HG03460 (cell line): ENCODE data around the gene GLDN.
"Not testable (repeated sequence)": the region's sequence is repeated elsewhere in the genome, so short reads cannot be mapped to it uniquely, and the experiment has no call there.

Source experiments
- ATAC-seq: cut with Tn5 transposase; IDR thresholded peaks from one replicate; pipeline ENCODE4 v1.9.1; 2021; ENCODE audit not compliant: unreplicated experiment

GLDN gene

DNA sequence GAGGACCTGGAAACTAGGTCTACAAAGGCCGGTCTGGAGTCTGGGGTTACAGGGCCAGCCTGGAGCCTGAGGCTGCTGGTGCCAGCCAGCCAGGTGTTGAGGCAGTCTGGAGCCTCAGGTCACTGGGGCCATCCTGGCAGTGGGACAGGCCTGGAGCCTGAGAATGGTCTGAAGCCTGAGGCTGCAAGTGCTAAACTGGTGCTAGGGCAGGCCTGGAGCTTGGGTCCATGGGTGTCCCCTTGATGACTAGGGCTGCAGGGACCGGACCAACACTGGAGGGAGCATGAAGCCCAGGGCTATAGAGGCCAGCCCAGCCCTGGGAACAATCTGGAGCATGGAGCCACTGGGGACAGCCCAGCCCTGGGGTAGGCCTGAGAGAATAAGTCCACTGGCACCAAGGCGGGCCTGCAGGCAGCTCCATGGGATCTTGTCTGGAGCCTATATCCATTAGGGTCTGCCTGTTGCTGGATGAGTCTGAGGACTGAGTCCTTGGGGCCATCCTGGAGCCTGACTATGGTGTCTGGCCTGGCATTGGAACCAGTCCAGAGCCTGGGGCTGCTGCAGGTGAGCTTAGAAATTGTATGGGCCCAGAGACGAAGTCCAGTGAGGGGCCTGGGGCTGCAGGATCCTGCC is 101.9 kb downstream of the GLDN start:
- no peak for ATAC-seq

DNA sequence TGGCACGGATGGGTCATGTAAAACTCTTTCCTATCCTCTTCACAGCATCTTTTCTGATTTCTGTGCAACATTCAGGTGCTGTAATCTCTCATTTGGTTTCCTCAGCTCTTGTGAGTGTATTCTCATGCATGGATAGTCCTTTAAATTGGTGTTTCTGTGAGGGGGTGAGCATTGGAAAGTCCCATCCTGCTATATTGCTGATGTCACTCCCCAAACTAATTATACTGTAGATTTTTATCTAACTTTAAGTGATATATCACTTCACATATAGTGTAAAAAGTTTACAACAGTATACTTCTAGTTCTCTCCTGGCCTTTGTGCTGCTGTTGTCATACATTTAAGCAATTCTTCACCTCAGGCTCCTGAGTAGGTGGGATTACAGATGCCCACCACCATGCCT is 102.7 kb downstream of the GLDN start:
- ATAC-seq: no peak

DNA sequence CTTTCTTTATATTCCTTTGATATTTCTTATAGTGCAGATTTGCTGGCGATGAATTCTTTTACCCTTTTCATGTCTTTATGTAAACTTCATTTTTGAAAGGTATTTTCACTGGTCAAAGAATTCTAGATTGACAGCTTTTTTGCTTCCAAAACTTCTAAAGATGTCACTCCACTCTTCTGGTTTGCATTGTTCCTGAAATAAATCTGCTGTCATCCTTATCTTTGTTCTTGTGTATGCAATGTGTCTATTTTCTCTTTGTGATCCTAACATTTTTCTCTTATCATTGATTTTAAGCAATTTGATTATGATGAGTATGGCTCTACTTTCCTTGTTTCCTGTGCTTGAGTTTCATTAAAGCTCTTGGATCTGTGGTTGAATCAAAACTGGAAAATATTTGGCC is 103.4 kb downstream of the GLDN start:
- ATAC-seq: no peak

- not testable (repeated sequence) for ATAC-seq
These were observed 104.7 kb downstream of the GLDN start for GRCh38 chr15:51446029-51446744.

DNA sequence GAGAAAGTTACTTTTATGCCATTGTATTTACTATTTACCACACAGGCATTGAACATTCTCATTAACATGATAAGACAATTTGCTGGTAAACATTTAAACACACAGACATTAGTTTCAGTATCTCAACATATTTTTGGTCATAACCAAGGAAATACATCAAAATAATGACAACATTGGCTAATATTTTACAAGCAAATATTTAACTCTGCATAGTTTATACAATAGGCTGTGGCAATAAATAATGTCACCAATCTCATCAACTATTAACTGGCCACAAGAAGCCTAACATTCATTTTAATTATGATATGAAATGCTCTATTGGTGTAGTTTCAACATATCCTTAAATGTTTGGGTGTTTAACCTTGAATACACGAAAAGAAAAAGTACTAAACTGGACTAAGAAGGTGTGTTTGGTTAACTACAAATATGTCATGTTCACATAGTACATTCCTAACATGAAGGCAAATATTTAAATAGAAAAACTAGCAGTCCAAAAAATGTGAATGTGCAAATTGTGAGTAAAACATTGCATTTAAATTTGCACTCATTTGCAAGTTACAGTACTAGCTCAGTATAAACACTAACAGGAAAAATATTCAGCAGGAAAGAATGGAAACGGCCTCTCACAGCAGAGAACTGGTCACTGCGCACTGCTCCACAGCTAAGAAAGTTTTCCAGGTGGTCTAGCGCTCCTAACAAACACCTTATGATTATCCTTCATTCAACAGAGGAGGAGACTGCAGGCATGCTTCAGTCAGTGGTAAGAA is 106.6 kb downstream of the GLDN start:
- no peak for ATAC-seq

DNA sequence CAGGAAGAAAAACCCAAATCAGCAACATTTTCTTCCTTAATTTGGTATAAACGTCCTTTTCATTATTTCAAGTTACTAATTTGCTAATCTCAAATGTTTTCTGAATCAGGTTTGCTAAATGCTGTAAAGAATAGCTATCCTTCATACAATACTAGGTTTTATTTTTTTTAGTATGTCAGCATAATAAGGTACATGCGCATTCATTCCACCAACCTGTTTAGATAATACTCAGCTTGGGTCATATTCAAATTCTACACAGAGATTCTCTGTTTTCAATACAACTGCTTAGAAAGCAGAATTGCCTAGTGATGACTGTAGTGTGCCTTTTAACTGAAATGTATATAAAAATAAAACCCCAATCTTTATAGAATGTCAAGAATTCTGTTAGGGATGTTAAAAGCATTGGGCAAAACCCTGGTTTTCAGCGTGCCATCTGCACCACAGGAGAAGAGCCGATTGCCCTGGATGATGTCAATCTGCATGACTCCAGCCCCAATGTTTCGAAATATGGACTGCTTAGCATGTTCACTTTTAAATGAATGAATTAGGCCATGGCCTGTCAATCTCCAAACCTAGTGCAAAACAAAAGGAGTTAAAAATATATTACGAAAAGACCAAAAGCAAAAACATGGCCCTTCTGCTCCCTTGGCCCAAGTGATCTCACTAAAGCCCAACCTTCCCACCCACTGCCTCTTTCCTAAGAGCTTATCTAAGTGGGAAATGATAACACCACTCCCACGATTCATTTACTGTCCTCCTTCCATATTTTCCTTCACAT is 107.4 kb downstream of the GLDN start:
- no peak for ATAC-seq

DNA sequence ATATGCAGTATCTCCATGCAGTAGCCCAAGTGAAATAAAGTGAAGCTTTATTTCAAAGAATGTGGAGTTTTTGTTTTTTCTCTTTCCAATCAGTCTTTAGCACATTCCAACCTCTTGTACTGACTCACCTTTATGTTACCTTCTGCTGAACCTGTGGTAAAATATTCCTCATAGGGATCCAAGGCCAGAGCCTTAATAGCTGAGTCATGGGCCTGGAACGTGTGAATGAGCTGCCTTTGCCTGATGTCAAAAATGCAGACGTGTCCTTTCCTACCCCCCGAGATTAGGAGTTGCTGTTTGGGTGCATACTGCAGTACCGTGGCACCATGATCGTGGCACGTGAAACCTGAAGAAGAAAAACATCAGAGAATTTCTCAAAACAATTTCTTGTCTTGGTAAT is 108.5 kb downstream of the GLDN start:
- ATAC-seq: no peak
